DND-41 (cell line): ENCODE results near the gene NENF.

ENCODE experiments used
- CTCF ChIP-seq: IDR thresholded peaks from 2 replicates; pipeline ENCODE4 v1.5.1; 2012; ENCODE audit warnings: borderline replicate concordance, low read length, moderate library complexity, mild to moderate bottlenecking; ENCODE audit not compliant: poor library complexity, severe bottlenecking; ENCODE audit errors: extremely low read depth
- EZH2 ChIP-seq: IDR thresholded peaks from 3 replicates; pipeline ENCODE4 v1.6.1; 2012; ENCODE audit warnings: borderline replicate concordance, low read depth, mild to moderate bottlenecking, moderate library complexity, low read length, inconsistent platforms; ENCODE audit not compliant: severe bottlenecking

- TF ChIP-seq CTCF (no peak), EZH2 (no peak)
Observed at GRCh38 chr1:212396638-212397037, 36.1 kb upstream of the NENF start.
